ENCODE data around the gene RAB11FIP5.
"Not testable (repeated sequence)": the region's sequence is repeated elsewhere in the genome, so short reads cannot be mapped to it uniquely, and the experiment has no call there.

The RAB11FIP5 gene

GRCh38 chr2:73111073-73112025 is 1.4 kb downstream of the RAB11FIP5 start:
- DNase-seq (ENCODE audit: low spot score) = no peak

GRCh38 chr2:73110168-73111072 is 2.3 kb downstream of the RAB11FIP5 start:
- DNase-seq (ENCODE audit: low spot score) = no peak

GRCh38 chr2:73109431-73110167 is 3.1 kb downstream of the RAB11FIP5 start:
- DNase-seq (ENCODE audit: low spot score) = no peak

- no peak for DNase-seq (ENCODE audit: low spot score)
Observed at GRCh38 chr2:73107211-73107926, 5.4 kb downstream of the RAB11FIP5 start.

GRCh38 chr2:73106791-73107190 is 6.0 kb downstream of the RAB11FIP5 start:
- DNase-seq (ENCODE audit: low spot score) = no peak

- no peak for DNase-seq (ENCODE audit: low spot score)
Observed at GRCh38 chr2:73105511-73105971, 7.2 kb downstream of the RAB11FIP5 start.

- no peak for DNase-seq (ENCODE audit: low spot score)
Observed at GRCh38 chr2:73104933-73105332, 7.8 kb downstream of the RAB11FIP5 start.

GRCh38 chr2:73103018-73103542 is 9.7 kb downstream of the RAB11FIP5 start:
- no peak for DNase-seq (ENCODE audit: low spot score)

GRCh38 chr2:73101626-73102256 is 11.0 kb downstream of the RAB11FIP5 start:
- DNase-seq (ENCODE audit: low spot score) = no peak

GRCh38 chr2:73100956-73101355 is 11.8 kb downstream of the RAB11FIP5 start:
- DNase-seq (ENCODE audit: low spot score) = no peak

- DNase-seq (ENCODE audit: low spot score) = no peak
Observed at GRCh38 chr2:73099486-73099885, 13.3 kb downstream of the RAB11FIP5 start.

GRCh38 chr2:73095910-73096309 is 16.8 kb downstream of the RAB11FIP5 start:
- no peak for DNase-seq (ENCODE audit: low spot score)

GRCh38 chr2:73093601-73094218 is 19.0 kb downstream of the RAB11FIP5 start:
- not testable (repeated sequence) for DNase-seq (ENCODE audit: low spot score)

GRCh38 chr2:73092146-73092783 is 20.5 kb downstream of the RAB11FIP5 start:
- no peak for DNase-seq (ENCODE audit: low spot score)

GRCh38 chr2:73091696-73092095 is 21.1 kb downstream of the RAB11FIP5 start:
- no peak for DNase-seq (ENCODE audit: low spot score)

- no peak for DNase-seq (ENCODE audit: low spot score)
Observed at GRCh38 chr2:73091164-73091563, 21.6 kb downstream of the RAB11FIP5 start.

- DNase-seq (ENCODE audit: low spot score) = no peak
Observed at GRCh38 chr2:73089270-73090030, 23.3 kb downstream of the RAB11FIP5 start.

- DNase-seq (ENCODE audit: low spot score) = no peak
Observed at GRCh38 chr2:73088703-73089102, 24.0 kb downstream of the RAB11FIP5 start.

- no peak for DNase-seq (ENCODE audit: low spot score)
Observed at GRCh38 chr2:73088211-73088610, 24.5 kb downstream of the RAB11FIP5 start.
